SK-MEL-5 (cell line): ENCODE measurements around the gene MGRN1. TPM values are rescaled to one million over a fixed set of nuclear protein-coding genes. Genes with fewer than 3 reads are reported as not detected.

Experiments used
- DNase-seq: peaks from one replicate; pipeline ENCODE4 v3.0.0-alpha.2; 2016; ENCODE audit warnings: low read depth, low spot score
- in situ Hi-C: cut with HindIII; loops from 2 replicates; pipeline ENCODE4 v1.10.0; 2016; ENCODE audit warnings: low sequenced_read_pairs, high pct_unique_total_duplicates, low pct_unique_long_range_greater_than_20kb
- polyA plus RNA-seq, 2 experiments: library from polyadenylated mRNA; depleted of rRNA; stranded (reverse); fragments of >200 nt; gene quantifications; 2 replicates each; pipeline ENCODE4 v1.2.3, GENCODE V29; 2015
- total RNA-seq: library from RNA; depleted of rRNA; stranded (reverse); fragments of >200 nt; shearing (Covaris generic); gene quantifications from 2 replicates; pipeline ENCODE4 v1.2.3, GENCODE V29; 2014; rRNA removed

MGRN1 gene
- total RNA-seq = 11.3 and 13.3 TPM in 2 replicates
- polyA plus RNA-seq (2015; cell fraction: cytosol; rRNA removed) = 49.2 and 58.7 TPM in 2 replicates
- 39.5 and 58.7 TPM in 2 replicates for polyA plus RNA-seq (2015; cell fraction: nucleus; rRNA removed)

GRCh38 chr16:4624015-4624826 is at the start of gene MGRN1:
Gene MGRN1 (plus strand): TSS chr16:4624826. CDS start chr16:4624961, 135 bp downstream.
- in situ Hi-C loops = no loop called here
- DNase-seq = peak; percentile 95

- no peak for DNase-seq
Measured at GRCh38 chr16:4574919-4575705, 49.5 kb upstream of the MGRN1 start.

GRCh38 chr16:4576008-4576407 is 48.6 kb upstream of the MGRN1 start:
- DNase-seq = no peak
- in situ Hi-C loops = no loop called here

More at GRCh38 chr16:4574919-4575705, 49.5 kb upstream of the MGRN1 start:
- in situ Hi-C loops = no loop called here

GRCh38 chr16:4578961-4579530 is 45.6 kb upstream of the MGRN1 start:
- in situ Hi-C loops = no loop called here
- DNase-seq = no peak

GRCh38 chr16:4580250-4580649 is 44.4 kb upstream of the MGRN1 start:
- in situ Hi-C loops = no loop called here
- no peak for DNase-seq

- DNase-seq = no peak
- in situ Hi-C loops = no loop called here
Measured at GRCh38 chr16:4583906-4584305, 40.7 kb upstream of the MGRN1 start.

- in situ Hi-C loops = no loop called here
- DNase-seq = no peak
Measured at GRCh38 chr16:4586291-4586690, 38.3 kb upstream of the MGRN1 start.

GRCh38 chr16:4588386-4588785 is 36.2 kb upstream of the MGRN1 start:
- in situ Hi-C loops = no loop called here

GRCh38 chr16:4588961-4589360 is 35.7 kb upstream of the MGRN1 start:
- in situ Hi-C loops = no loop called here
- DNase-seq = no peak

More at GRCh38 chr16:4588386-4588785, 36.2 kb upstream of the MGRN1 start:
- DNase-seq = no peak

- DNase-seq = no peak
Measured at GRCh38 chr16:4591191-4591590, 33.4 kb upstream of the MGRN1 start.

GRCh38 chr16:4591706-4592470 is 32.7 kb upstream of the MGRN1 start:
- DNase-seq = peak; percentile 75
- in situ Hi-C loops = no loop called here

More at GRCh38 chr16:4591191-4591590, 33.4 kb upstream of the MGRN1 start:
- in situ Hi-C loops = no loop called here

- DNase-seq = no peak
- in situ Hi-C loops = no loop called here
Measured at GRCh38 chr16:4593086-4593485, 31.5 kb upstream of the MGRN1 start.

GRCh38 chr16:4594433-4595410 is 29.9 kb upstream of the MGRN1 start:
- in situ Hi-C loops = no loop called here

GRCh38 chr16:4597174-4597573 is 27.5 kb upstream of the MGRN1 start:
- no peak for DNase-seq
- in situ Hi-C loops = no loop called here

More at GRCh38 chr16:4594433-4595410, 29.9 kb upstream of the MGRN1 start:
- no peak for DNase-seq

- DNase-seq = no peak
- in situ Hi-C loops = no loop called here
Measured at GRCh38 chr16:4599037-4599436, 25.6 kb upstream of the MGRN1 start.

GRCh38 chr16:4599545-4599944 is 25.1 kb upstream of the MGRN1 start:
- in situ Hi-C loops = no loop called here

More at GRCh38 chr16:4599545-4599944, 25.1 kb upstream of the MGRN1 start:
- no peak for DNase-seq
